Suprapubic skin (tissue), 4 donors: Measurements from ENCODE around the gene RBPJ.

Experiments used
- CTCF ChIP-seq, 2 donors: fragments of 200-600 bp in 1 of 2; fragments of 450-650 bp in 1 of 2; sonication (generic) in 1 of 2; IDR thresholded peaks; one replicate each; pipeline ENCODE4 v1.5.1; 2016 to 2019; ENCODE audit warnings: antibody characterized with exemption in 2 of 2, mild to moderate bottlenecking in 1 of 2, moderate library complexity in 1 of 2
- POLR2A ChIP-seq, 2 donors: fragments of 450-650 bp; IDR thresholded peaks; one replicate each; pipeline ENCODE4 v1.6.1; 2017; ENCODE audit warnings: antibody characterized with exemption in 2 of 2, mild to moderate bottlenecking in 2 of 2, moderate library complexity in 2 of 2
- POLR2AphosphoS5 ChIP-seq, 3 donors: sonication (generic); formaldehyde crosslinking; IDR thresholded peaks; one replicate each; pipeline ENCODE4 v1.6.1; 2017; ENCODE audit warnings: antibody characterized with exemption in 3 of 3

GRCh38 chr4:26402458-26402857 is 81.6 kb downstream of the RBPJ start:
- no peak for TF ChIP-seq CTCF (IDR thresholded peaks at IDR 0.05)
- TF ChIP-seq POLR2AphosphoS5 (IDR thresholded peaks at IDR 0.05), result no peak
- TF ChIP-seq POLR2A (IDR thresholded peaks at IDR 0.05), result no peak
